ENCODE data around the gene SYNGR2. TPM values are rescaled to one million over a fixed set of nuclear protein-coding genes. Genes with fewer than 3 reads are reported as not detected.

Gene SYNGR2
- total and polyA plus RNA-seq, 8 donors: 52.3 to 94.2 (median 89.4) TPM

- ATAC-seq (no peak), DNase-seq (peak in 2 of 6 donors; percentile 56 to 73), FAIRE-seq (no peak)
- TF ChIP-seq CTCF (IDR thresholded peaks at IDR 0.05): no peak
- H3K27ac ChIP-seq: no peak overlapping the region
- no peaks in the 10 kb centered on the region for H3K27me3 ChIP-seq
- intact Hi-C loops (cut with DNase I): loop anchor here in 2 of 3 donors (5.0 kb wide), 2 partner anchors 48 to 53 kb away; no protein-coding TSS in a partner anchor
- peaks cover 0 to 8% (median 0%) of the 10 kb centered on the region in 3 donors for H3K36me3 ChIP-seq
- no peak overlapping the region for H3K4me3 ChIP-seq
- 89 to 91% methylated on average over 30 of the region's 30 CpGs for WGBS, 2 donors
- H3K9me3 ChIP-seq: no peaks in the 10 kb centered on the region
- peaks cover 0 to 3% (median 3%) of the 10 kb centered on the region in 3 donors for H3K4me1 ChIP-seq
Observed at GRCh38 chr17:78124081-78124835, 44.1 kb upstream of the SYNGR2 start.

GRCh38 chr17:78124836-78125137 lies 43.6 kb upstream of the SYNGR2 start:
- no peaks in the 10 kb centered on the region for H3K27me3 ChIP-seq
- no peak overlapping the region for H3K27ac ChIP-seq
- peaks cover 0 to 8% (median 8%) of the 10 kb centered on the region in 3 donors for H3K4me1 ChIP-seq
- no peak for TF ChIP-seq CTCF (IDR thresholded peaks at IDR 0.05)
- no peaks in the 10 kb centered on the region for H3K9me3 ChIP-seq
- WGBS, 2 donors: 84 to 85% methylated on average over 9 to 12 of the region's 12 CpGs
- peaks cover 0 to 8% (median 0%) of the 10 kb centered on the region in 3 donors for H3K36me3 ChIP-seq
- no peak for ATAC-seq
- no peak for FAIRE-seq
- DNase-seq: peak in 1 of 6 donors; percentile 77
- intact Hi-C loops (cut with DNase I): loop anchor here in 2 of 3 donors (5.0 kb wide), 2 partner anchors 48 to 53 kb away; no protein-coding TSS in a partner anchor
- no peak overlapping the region for H3K4me3 ChIP-seq

GRCh38 chr17:78125138-78125913 lies 43.1 kb upstream of the SYNGR2 start:
- H3K27me3 ChIP-seq: no peaks in the 10 kb centered on the region
- no peak overlapping the region for H3K4me3 ChIP-seq
- TF ChIP-seq CTCF (IDR thresholded peaks at IDR 0.05): no peak
- ATAC-seq (no peak), FAIRE-seq (no peak), DNase-seq (no peak)
- WGBS, 2 donors: 86 to 88% methylated on average over 37 to 39 of the region's 39 CpGs
- H3K9me3 ChIP-seq: no peaks in the 10 kb centered on the region
- intact Hi-C loops (cut with DNase I): no loop called here
- H3K27ac ChIP-seq: no peak overlapping the region
- peaks cover 0 to 8% (median 0%) of the 10 kb centered on the region in 3 donors for H3K36me3 ChIP-seq
- peaks cover 0 to 8% (median 8%) of the 10 kb centered on the region in 3 donors for H3K4me1 ChIP-seq

GRCh38 chr17:78125976-78126894 lies 42.1 kb upstream of the SYNGR2 start:
- FAIRE-seq (no peak), DNase-seq (peak in 3 of 6 donors; percentile 56 to 84 (median 62)), ATAC-seq (no peak)
- H3K27ac ChIP-seq: peak overlapping the region in 2 of 4 donors; percentile 70 to 77
- H3K4me1 ChIP-seq: peaks cover 0 to 8% (median 8%) of the 10 kb centered on the region in 3 donors
- intact Hi-C loops (cut with DNase I): no loop called here
- 87 to 88% methylated on average over 19 to 25 of the region's 25 CpGs for WGBS, 2 donors
- no peak for TF ChIP-seq CTCF (IDR thresholded peaks at IDR 0.05)
- no peaks in the 10 kb centered on the region for H3K9me3 ChIP-seq
- peaks cover 0 to 8% (median 0%) of the 10 kb centered on the region in 3 donors for H3K36me3 ChIP-seq
- peak overlapping the region in 1 of 4 donors; percentile 81 for H3K4me3 ChIP-seq
- H3K27me3 ChIP-seq: no peaks in the 10 kb centered on the region

Data from pancreas (tissue), 10 donors.